Measurements from ENCODE around the gene ABCC8. TPM values are rescaled to one million over a fixed set of nuclear protein-coding genes. Genes with fewer than 3 reads are reported as not detected.

Gene ABCC8
- total and polyA plus RNA-seq, 9 donors: 1.3 to 4.1 (median 2.5) TPM

GRCh38 chr11:17384002-17384511 lies 92.6 kb downstream of the ABCC8 start:
- Histone ChIP-seq H3K4me3 (ENCODE audit: low read length) (no peak overlapping the region), H3K27ac (ENCODE audit: low read length) (no peak overlapping the region), H3K9me3 (replicated peaks; ENCODE audit: control insufficient read depth, low read depth, low read length) (no peaks in the 10 kb centered on the region), H3K4me1 (ENCODE audit: control insufficient read depth, insufficient read depth, low read length) (peaks cover 22% of the 10 kb centered on the region), H3K36me3 (ENCODE audit: control insufficient read depth, insufficient read depth, low read length) (peaks cover 8% of the 10 kb centered on the region), H3K27me3 (ENCODE audit: control insufficient read depth, insufficient read depth, low read length) (peaks cover 5% of the 10 kb centered on the region)
- peak; percentile 89 for DNase-seq
- WGBS (ENCODE audit: insufficient coverage): 63% methylated on average over 4 of the region's 6 CpGs

GRCh38 chr11:17383461-17383860 lies 93.2 kb downstream of the ABCC8 start:
- no peaks in the 10 kb centered on the region for H3K9me3 ChIP-seq (replicated peaks; ENCODE audit: control insufficient read depth, low read depth, low read length)
- WGBS (ENCODE audit: insufficient coverage): no CpG with 5 or more reads among the region's 1 CpG
- peaks cover 18% of the 10 kb centered on the region for H3K4me1 ChIP-seq (ENCODE audit: control insufficient read depth, insufficient read depth, low read length)
- peaks cover 8% of the 10 kb centered on the region for H3K36me3 ChIP-seq (ENCODE audit: control insufficient read depth, insufficient read depth, low read length)
- DNase-seq: no peak
- H3K4me3 ChIP-seq (ENCODE audit: low read length): no peak overlapping the region
- no peak overlapping the region for H3K27ac ChIP-seq (ENCODE audit: low read length)
- H3K27me3 ChIP-seq (ENCODE audit: control insufficient read depth, insufficient read depth, low read length): peaks cover under 1% of the 10 kb centered on the region

GRCh38 chr11:17382046-17382728 lies 94.5 kb downstream of the ABCC8 start:
- Histone ChIP-seq H3K36me3 (ENCODE audit: control insufficient read depth, insufficient read depth, low read length) (peaks cover 5% of the 10 kb centered on the region), H3K4me1 (ENCODE audit: control insufficient read depth, insufficient read depth, low read length) (peaks cover 18% of the 10 kb centered on the region), H3K27ac (ENCODE audit: low read length) (no peak overlapping the region), H3K27me3 (ENCODE audit: control insufficient read depth, insufficient read depth, low read length) (no peaks in the 10 kb centered on the region), H3K4me3 (ENCODE audit: low read length) (no peak overlapping the region), H3K9me3 (replicated peaks; ENCODE audit: control insufficient read depth, low read depth, low read length) (no peaks in the 10 kb centered on the region)
- no peak for DNase-seq
- WGBS (ENCODE audit: insufficient coverage): 57% methylated on average over 8 of the region's 8 CpGs

- DNase-seq: no peak
- Histone ChIP-seq H3K9me3 (replicated peaks; ENCODE audit: control insufficient read depth, low read depth, low read length) (no peaks in the 10 kb centered on the region), H3K27ac (ENCODE audit: low read length) (no peak overlapping the region), H3K4me3 (ENCODE audit: low read length) (no peak overlapping the region), H3K36me3 (ENCODE audit: control insufficient read depth, insufficient read depth, low read length) (peaks cover 5% of the 10 kb centered on the region), H3K4me1 (ENCODE audit: control insufficient read depth, insufficient read depth, low read length) (peaks cover 12% of the 10 kb centered on the region), H3K27me3 (ENCODE audit: control insufficient read depth, insufficient read depth, low read length) (no peaks in the 10 kb centered on the region)
- 31% methylated on average over 2 of the region's 4 CpGs for WGBS (ENCODE audit: insufficient coverage)
Measured at GRCh38 chr11:17381156-17381555, 95.5 kb downstream of the ABCC8 start.

- H3K27me3 ChIP-seq (ENCODE audit: control insufficient read depth, insufficient read depth, low read length): no peaks in the 10 kb centered on the region
- H3K4me3 ChIP-seq (ENCODE audit: low read length): no peak overlapping the region
- H3K9me3 ChIP-seq (replicated peaks; ENCODE audit: control insufficient read depth, low read depth, low read length): peaks cover 2% of the 10 kb centered on the region
- peaks cover 5% of the 10 kb centered on the region for H3K36me3 ChIP-seq (ENCODE audit: control insufficient read depth, insufficient read depth, low read length)
- 72% methylated on average over 3 of the region's 7 CpGs for WGBS (ENCODE audit: insufficient coverage)
- peaks cover 5% of the 10 kb centered on the region for H3K4me1 ChIP-seq (ENCODE audit: control insufficient read depth, insufficient read depth, low read length)
- H3K27ac ChIP-seq (ENCODE audit: low read length): no peak overlapping the region
- no peak for DNase-seq
Measured at GRCh38 chr11:17379383-17380180, 97.1 kb downstream of the ABCC8 start.

- no peak overlapping the region for H3K27ac ChIP-seq (ENCODE audit: low read length)
- no peak for DNase-seq
- 67% methylated on average over 1 of the region's 2 CpGs for WGBS (ENCODE audit: insufficient coverage)
- H3K9me3 ChIP-seq (replicated peaks; ENCODE audit: control insufficient read depth, low read depth, low read length): peaks cover 8% of the 10 kb centered on the region
- no peaks in the 10 kb centered on the region for H3K4me1 ChIP-seq (ENCODE audit: control insufficient read depth, insufficient read depth, low read length)
- no peaks in the 10 kb centered on the region for H3K27me3 ChIP-seq (ENCODE audit: control insufficient read depth, insufficient read depth, low read length)
- H3K4me3 ChIP-seq (ENCODE audit: low read length): no peak overlapping the region
- H3K36me3 ChIP-seq (ENCODE audit: control insufficient read depth, insufficient read depth, low read length): peaks cover 5% of the 10 kb centered on the region
Measured at GRCh38 chr11:17378655-17379054, 98.0 kb downstream of the ABCC8 start.

GRCh38 chr11:17376493-17376892 lies 100.2 kb downstream of the ABCC8 start:
- H3K9me3 ChIP-seq (replicated peaks; ENCODE audit: control insufficient read depth, low read depth, low read length): peaks cover 28% of the 10 kb centered on the region
- no peak overlapping the region for H3K4me3 ChIP-seq (ENCODE audit: low read length)
- no peaks in the 10 kb centered on the region for H3K4me1 ChIP-seq (ENCODE audit: control insufficient read depth, insufficient read depth, low read length)
- H3K36me3 ChIP-seq (ENCODE audit: control insufficient read depth, insufficient read depth, low read length): no peaks in the 10 kb centered on the region
- 67% methylated on average over 1 of the region's 3 CpGs for WGBS (ENCODE audit: insufficient coverage)
- no peak overlapping the region for H3K27ac ChIP-seq (ENCODE audit: low read length)
- no peak for DNase-seq
- H3K27me3 ChIP-seq (ENCODE audit: control insufficient read depth, insufficient read depth, low read length): no peaks in the 10 kb centered on the region

GRCh38 chr11:17375547-17375946 lies 101.1 kb downstream of the ABCC8 start:
- peaks cover 37% of the 10 kb centered on the region for H3K9me3 ChIP-seq (replicated peaks; ENCODE audit: control insufficient read depth, low read depth, low read length)
- H3K4me1 ChIP-seq (ENCODE audit: control insufficient read depth, insufficient read depth, low read length): no peaks in the 10 kb centered on the region
- H3K27me3 ChIP-seq (ENCODE audit: control insufficient read depth, insufficient read depth, low read length): no peaks in the 10 kb centered on the region
- DNase-seq: no peak
- H3K4me3 ChIP-seq (ENCODE audit: low read length): no peak overlapping the region
- no peaks in the 10 kb centered on the region for H3K36me3 ChIP-seq (ENCODE audit: control insufficient read depth, insufficient read depth, low read length)
- H3K27ac ChIP-seq (ENCODE audit: low read length): no peak overlapping the region
- WGBS (ENCODE audit: insufficient coverage): 71% methylated on average over 2 of the region's 5 CpGs

- Histone ChIP-seq H3K4me3 (ENCODE audit: low read length) (no peak overlapping the region), H3K36me3 (ENCODE audit: control insufficient read depth, insufficient read depth, low read length) (no peaks in the 10 kb centered on the region), H3K27ac (ENCODE audit: low read length) (no peak overlapping the region), H3K4me1 (ENCODE audit: control insufficient read depth, insufficient read depth, low read length) (no peaks in the 10 kb centered on the region), H3K27me3 (ENCODE audit: control insufficient read depth, insufficient read depth, low read length) (no peaks in the 10 kb centered on the region), H3K9me3 (replicated peaks; ENCODE audit: control insufficient read depth, low read depth, low read length) (peaks cover 56% of the 10 kb centered on the region)
- WGBS (ENCODE audit: insufficient coverage): 20% methylated on average over 1 of the region's 3 CpGs
- DNase-seq: no peak
Measured at GRCh38 chr11:17371614-17372013, 105.0 kb downstream of the ABCC8 start.

GRCh38 chr11:17369684-17370243 lies 106.9 kb downstream of the ABCC8 start:
- Histone ChIP-seq H3K27me3 (ENCODE audit: control insufficient read depth, insufficient read depth, low read length) (no peaks in the 10 kb centered on the region), H3K27ac (ENCODE audit: low read length) (no peak overlapping the region), H3K4me3 (ENCODE audit: low read length) (no peak overlapping the region), H3K36me3 (ENCODE audit: control insufficient read depth, insufficient read depth, low read length) (no peaks in the 10 kb centered on the region), H3K9me3 (replicated peaks; ENCODE audit: control insufficient read depth, low read depth, low read length) (peaks cover 55% of the 10 kb centered on the region), H3K4me1 (ENCODE audit: control insufficient read depth, insufficient read depth, low read length) (no peaks in the 10 kb centered on the region)
- 71% methylated on average over 2 of the region's 2 CpGs for WGBS (ENCODE audit: insufficient coverage)
- DNase-seq: no peak
